Uterus (tissue), 2 donors: Measurements from ENCODE around the gene ARMH3.

Experiments
- CTCF ChIP-seq, 4 experiments: fragments of 200-600 bp in 2 of 4; fragments of 450-650 bp in 2 of 4; sonication (generic) in 2 of 4; IDR thresholded peaks; one replicate each; pipeline ENCODE4 v1.5.1; 2016 to 2019; ENCODE audit warnings: antibody characterized with exemption in 4 of 4, mild to moderate bottlenecking in 2 of 4, moderate library complexity in 1 of 4
- POLR2A ChIP-seq, 2 donors: fragments of 450-650 bp; IDR thresholded peaks; one replicate each; pipeline ENCODE4 v1.6.1; 2016; ENCODE audit warnings: antibody characterized with exemption in 2 of 2, mild to moderate bottlenecking in 1 of 2, moderate library complexity in 1 of 2

GRCh38 chr10:101906586-101907183 is 149.3 kb downstream of the ARMH3 start:
- TF ChIP-seq POLR2A (IDR thresholded peaks at IDR 0.05) (no peak), CTCF (IDR thresholded peaks at IDR 0.05) (no peak)
